ENCODE measurements around the gene CXCL17.

CXCL17 gene

DNA sequence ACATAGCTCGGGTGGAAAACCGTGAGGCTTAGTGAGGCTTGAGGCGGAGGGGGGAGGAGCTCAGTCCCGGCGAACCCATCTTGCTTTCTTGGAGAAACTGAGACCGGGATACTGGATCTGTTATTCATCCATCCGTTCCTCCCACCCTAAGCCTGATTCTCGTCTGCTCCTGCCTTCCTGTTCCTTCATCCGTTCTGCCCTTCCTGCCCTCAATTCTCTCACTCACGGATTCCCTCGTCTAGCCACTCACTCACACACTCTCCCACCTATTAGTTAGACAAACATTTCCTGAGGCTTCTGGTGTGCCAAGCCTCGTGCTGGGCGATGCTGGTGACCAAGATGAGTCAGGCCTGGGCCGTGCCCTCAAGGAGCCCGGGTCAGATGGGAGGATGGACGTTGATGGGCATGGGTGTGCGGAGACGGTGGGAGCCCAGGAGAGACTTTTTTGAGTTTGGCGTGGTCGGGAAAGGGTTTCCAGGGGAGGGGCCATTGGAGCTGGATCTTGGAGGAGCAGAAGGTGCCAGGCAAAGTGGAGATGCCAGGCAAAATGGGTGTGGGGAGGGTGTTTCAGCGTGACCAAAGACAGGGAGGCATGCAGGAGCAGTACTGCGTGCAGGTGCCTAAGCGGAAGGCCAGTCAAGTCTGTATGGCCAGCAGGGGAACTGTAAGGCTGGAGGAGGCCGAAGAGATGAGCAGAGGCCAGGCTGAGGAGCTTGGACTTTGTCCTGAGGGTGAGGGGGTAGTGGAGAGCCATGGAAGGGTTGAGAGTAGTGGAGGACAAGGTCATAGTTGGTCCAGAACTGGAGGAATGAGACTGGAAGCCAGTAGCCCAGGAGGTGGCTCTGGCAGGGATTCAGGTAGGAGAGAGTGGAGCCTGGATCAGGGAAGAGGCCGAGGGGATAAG lies 45.2 kb downstream of the CXCL17 start:
- no peak for DNase-seq

DNA sequence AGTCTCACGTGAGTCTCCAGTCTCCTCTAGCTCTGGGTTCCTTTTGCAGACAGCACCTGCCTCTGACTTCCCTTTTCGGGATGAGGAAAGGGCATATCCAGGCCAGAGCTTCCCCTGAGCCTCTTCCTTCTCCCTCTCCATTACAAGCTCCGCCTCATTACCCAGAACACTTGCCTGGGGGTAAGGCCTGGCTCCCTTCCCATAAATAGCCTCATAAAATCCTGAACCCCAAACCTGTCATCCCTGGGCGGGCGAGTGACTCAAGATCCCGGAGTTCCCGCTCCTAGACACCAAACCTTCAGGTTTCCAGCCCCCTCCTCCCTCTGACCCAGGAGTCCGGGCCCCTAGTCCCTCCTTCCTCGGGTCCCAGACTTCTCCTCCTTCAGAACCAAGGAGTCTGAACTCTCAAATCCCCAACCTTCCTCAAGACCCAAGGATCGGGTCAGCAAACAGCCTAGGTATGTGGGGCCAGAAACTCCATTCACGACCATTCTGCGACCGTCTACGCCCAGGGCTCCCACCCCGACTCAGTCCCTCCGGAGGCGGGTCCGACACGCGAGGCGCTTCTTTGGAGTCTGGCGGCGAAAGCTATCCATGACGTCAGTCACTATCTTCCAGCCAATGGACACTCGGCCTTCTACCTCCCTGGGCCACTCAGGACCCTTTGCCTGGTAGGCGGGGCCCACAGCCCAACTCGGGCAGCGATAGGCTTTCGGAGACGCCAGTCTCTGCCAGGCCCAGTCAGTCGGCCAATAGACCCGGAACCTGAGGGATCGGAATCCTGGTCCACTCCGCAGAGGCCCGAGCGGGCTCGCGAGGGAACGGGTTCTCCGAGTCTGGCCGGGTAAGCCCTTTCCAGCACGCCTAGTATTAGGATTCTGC lies 46.1 kb downstream of the CXCL17 start:
- DNase-seq, result peak; percentile 85 to 90

DNA sequence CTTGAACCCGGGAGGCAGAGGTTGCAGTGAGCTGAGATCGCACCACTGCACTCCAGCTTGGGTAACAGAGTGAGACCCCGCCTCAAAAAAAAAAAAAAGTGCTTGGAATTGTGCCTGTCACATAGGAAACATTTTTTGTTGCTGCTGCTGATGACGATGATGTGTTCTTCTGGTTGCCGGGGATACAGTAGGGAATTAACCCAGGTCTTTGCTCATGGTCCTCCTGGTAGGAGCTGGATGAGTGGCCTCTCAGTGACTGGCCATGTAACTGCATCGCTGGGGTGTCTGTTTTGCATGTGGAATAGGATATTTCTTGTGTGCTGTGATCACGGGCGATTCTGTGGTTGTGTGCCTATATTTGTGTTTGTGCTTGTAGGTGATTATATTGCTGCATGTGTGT lies 48.0 kb downstream of the CXCL17 start:
- DNase-seq, result no peak

DNA sequence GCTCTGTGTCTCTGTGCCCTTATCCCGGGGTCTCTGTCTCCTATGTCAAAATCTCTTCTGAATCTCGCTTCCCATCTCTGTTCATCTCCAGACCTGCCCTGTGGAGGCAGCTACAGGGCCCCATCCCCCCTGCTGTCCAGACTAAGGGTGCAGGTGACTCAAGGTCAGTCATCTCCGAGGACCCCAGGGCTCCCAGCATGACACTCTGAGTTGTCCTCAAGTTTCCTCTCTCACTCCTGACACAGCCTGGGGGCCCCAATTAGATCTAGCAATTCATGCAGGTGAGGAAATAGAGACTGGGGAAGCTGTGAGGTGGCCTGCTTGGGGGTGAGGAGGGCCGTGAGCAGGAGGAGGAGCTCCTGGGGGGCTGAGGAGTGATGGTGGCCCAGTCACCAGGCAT lies 50.6 kb downstream of the CXCL17 start:
- DNase-seq, result no peak

DNA sequence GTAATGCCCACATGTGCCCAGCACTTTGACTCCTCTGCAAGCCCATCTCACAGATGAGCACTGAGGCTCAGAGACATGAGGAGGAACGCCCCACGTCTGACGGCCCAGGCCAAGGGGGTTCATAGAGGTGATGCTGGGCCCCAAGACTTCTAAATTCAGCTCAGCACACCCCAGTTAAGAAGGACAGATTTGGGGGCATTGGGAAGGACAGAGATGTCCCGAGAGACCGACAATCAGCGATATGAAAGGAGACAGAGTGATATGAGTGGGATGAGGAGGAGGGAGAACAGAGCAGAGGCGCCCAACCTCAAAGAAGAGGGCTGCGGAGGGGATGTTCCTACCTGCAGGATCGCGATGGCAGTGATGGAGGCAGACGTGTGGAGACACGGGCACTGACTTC lies 52.8 kb downstream of the CXCL17 start, which contains the start of gene CNFN:
CNFN (minus strand) TSS at position 399 of the 400 bp plus-strand sequence. CDS start 1,260 bp downstream, outside the sequence.
- no peak for DNase-seq

DNA sequence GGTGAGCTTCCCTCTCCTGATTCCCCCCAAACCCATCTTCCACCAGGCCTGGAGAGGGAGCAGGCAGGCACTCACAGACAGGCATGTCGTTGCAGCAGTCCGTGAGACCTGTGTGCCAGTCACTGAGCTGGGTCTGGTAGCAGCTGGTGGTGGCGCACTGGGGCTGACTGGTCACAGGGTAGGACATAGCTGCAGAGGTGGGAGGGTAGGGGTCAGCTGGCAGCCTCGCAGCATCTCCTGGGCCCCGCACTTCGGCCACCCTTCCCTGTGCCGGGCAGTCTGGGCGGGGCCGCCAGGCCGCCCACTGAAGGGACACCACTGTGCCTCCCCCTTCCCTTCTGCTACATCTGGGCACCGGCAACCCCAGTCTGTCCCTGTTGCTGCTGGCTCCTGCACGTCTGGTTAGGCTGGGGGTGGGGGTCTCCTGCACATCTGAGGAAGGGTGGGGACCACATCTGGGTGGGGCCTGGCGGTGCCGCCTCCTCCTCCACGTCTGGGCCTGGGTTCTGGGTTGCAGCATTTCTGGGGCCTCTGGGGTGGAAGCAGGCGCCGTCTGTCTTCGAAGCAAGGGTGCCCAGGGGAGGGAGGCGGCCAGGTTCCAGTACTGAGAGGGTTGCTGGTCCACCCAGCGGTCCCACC lies 53.8 kb downstream of the CXCL17 start:
- no peak for DNase-seq

DNA sequence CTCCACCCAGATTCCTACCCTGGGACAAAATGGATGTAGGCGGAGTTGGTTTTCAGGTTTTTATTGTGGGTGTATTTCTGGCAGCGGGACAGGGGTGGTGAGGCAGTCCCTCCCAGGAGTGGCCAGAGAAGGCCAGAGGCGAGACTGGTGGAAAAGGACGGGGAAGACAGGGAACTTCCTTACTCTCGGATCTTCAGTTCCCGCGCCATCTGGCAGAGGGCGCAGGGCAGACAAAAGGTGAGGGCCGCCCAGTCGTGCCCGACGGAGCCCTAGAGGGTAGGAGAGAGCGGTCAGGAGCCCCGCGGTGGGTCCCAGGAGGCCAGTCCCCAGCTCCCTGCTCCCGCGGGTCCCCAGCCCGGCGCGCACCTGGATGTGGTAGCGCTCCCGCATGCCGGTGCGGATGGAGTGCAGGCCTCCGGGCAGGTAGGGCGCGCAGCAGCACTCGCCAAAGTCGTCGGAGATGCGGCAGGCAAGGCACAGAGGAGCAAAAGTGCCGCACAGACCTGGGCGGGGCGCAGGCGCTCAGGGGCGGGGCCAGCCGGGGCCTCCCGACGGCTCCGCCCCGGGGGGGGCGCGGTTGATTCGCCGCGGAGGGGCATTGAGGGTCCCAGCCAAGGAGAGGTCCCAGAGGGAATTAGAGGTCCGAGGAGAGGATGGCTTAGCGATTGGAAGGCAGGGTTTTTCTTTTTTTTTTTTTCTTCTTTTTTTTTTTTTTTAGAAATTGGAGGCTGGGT lies 55.6 kb downstream of the CXCL17 start:
- DNase-seq, result peak; percentile 62

DNA sequence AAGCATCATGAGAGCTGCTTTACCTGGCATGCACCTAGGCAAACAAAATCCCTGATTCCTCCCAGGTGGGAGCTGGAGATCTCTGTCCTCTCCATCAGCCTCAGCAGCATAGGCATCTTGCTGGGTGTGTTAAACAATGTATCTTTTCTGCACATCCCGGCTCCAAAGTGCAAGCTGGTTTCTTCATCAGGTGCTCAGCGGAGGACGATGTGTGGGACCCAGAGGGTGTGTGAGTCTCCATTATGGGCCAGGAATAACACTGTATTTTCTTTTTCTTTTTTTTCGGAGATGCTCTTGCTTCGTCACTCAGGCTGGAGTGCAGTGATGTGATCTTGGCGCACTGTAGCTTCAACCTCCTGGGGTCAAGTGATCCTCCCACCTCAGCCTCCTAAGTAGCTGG lies 62.6 kb downstream of the CXCL17 start:
- DNase-seq, result no peak

All from activated CD4-positive, alpha-beta T cell treated with anti-CD3 and anti-CD28 coated beads for 4 hours (primary cell).